GM21528 (cell line): Measurements from ENCODE around the gene WAC.
"Not testable (repeated sequence)": the region's sequence is repeated elsewhere in the genome, so short reads cannot be mapped to it uniquely, and the experiment has no call there.

ENCODE experiments used
- ATAC-seq: cut with Tn5 transposase; IDR thresholded peaks from one replicate; pipeline ENCODE4 v1.9.1; 2021; ENCODE audit warnings: mild to moderate bottlenecking, moderate library complexity; ENCODE audit not compliant: unreplicated experiment, low FRiP score

Gene WAC

DNA sequence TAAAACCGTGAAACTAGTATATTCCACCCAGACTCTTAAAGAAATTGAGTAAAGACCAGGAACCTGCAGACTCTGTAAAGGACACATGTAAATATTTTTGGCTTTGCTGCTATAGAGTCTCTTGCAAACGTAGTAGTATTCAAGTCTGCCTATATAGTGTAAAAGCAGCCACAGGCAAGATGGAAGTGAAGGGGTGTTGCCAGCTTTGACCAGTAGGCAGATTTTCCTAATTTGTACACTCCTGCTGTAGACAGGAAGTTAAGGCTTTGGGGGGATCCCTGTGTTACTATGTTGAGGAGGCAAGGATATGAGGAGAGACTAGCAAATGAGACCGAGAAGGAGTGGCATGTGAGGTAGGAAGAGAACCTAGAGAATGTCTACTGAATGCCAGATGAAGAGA, 27.7 kb downstream of the WAC start:
- ATAC-seq: no peak

- no peak for ATAC-seq
These were observed 28.6 kb downstream of the WAC start for GRCh38 chr10:28561531-28561930.

DNA sequence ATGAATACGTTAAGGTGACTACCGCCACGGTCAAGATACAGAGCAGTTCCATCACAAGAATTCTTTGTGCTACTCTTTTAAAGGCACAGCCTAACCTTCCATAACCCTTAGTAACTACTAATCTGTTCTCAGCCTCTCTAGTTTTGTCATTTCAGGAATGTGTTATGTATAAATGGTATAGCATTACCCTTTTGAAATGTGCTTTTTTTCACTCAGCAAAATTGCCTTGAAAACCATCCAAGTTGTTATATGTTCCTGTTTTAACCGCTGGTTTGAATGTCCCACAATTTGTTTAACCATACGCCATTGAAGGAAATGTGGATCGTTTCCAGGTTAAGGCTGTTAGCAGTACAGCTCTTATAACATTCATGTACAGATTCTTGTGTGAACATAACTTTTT, 32.0 kb downstream of the WAC start:
- ATAC-seq: no peak

DNA sequence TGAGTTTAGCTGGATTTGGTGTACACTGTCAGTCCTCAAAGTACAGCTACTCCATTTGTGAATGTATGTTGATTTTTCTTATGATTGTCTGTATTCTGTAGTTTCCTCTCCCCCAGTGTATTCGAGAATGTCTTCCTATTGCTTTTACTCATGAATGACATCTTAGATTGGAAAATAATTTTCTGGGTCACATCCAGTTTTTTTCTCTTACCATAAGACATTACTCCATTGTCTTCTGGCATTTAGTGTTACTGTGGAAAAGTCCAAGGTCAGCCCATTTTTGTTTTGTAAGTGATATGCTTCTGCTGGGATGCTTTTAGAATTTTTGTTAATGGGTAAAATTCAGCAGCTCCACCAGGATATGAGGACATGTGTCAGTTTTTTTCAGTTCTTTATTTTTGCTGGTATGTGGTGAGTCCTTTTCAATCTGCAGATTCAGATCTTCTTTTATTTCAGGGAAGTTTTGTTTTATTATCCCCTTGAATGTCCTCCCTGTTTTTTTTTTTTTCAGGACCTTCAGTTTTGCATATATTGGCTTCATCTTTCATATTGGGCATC, 33.6 kb downstream of the WAC start:
- ATAC-seq: no peak

GRCh38 chr10:28569506-28570159, 36.7 kb downstream of the WAC start:
- ATAC-seq: no peak

DNA sequence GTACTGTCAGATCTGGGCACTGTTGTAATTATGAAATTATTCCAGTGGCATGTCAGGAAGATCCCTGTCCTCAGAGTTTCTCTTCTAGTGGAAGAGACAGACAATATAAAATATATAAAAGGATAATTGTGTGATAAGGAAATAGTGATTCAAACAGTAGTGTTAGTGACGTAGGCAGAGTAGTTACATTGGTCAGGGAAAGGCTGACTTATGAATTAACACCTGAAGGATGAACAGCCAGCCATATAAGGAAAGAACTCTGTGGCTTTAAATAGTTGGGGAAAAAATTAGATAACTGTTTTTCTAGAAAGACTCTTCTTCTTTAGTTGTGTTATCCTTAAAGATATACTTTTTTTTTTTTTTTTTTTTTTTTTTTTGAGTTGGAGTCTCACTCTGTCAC, 37.7 kb downstream of the WAC start:
- ATAC-seq: no peak

GRCh38 chr10:28571265-28571664, 38.3 kb downstream of the WAC start:
- ATAC-seq: no peak

GRCh38 chr10:28574214-28574613, 41.3 kb downstream of the WAC start:
- ATAC-seq: not testable (repeated sequence)

DNA sequence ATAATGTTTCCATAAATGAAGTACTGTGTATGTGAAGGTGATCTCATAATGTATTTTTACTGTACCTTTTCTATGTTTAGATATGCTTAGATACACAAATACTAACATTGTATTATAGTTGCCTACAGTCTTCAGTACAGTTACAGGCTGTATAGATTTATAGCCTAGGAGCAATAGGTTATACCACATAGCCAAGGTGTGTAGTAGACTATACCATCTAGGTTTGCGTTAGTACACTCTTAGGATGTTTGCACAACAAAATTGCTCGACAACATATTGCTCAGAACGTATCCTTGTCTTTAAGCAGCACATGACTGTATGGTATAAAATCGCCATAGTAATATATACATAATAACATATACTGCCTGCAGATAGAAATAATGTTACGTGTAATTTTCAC, 42.9 kb downstream of the WAC start:
- no peak for ATAC-seq

DNA sequence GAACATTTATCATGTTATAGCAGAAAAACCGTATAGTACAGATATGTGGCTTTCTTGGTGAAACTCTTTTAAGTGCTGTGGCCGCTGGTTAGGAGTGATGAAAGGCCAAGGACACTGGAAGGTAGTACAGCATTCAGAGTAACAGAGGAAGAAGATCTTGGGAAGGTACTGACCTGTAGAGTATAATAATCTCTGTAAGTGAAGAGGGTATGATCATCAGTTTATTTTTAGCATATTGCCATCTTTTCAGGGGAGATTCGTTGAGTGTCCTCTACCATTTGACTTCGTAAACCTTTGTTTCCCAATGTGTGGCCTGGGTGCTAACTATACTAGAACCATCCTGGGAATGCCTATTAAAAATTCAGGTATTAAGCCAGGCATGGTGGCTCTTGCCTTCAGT, 44.6 kb downstream of the WAC start:
- ATAC-seq: no peak

- ATAC-seq: no peak
These were observed 45.5 kb downstream of the WAC start for GRCh38 chr10:28578454-28578853.

- ATAC-seq: no peak
These were observed 47.9 kb downstream of the WAC start for GRCh38 chr10:28580825-28581224.

DNA sequence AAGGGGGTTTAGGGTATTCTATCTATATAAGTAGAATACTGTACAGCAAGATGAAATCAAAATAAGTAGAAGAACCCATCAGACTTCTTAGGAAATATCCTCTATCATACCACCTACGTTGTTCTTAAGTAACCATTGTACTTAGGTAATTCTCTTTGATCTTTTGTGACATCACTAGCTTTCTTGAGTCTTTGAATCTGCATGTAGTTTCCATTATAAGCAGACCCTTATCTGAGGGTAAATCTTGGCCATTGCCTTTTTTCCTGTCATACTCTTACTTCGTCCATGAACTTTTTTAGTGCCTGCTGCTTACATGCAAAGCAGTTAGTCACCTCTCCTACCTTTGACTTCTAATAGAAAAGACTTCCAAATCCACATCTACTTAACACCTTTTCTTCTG, 49.0 kb downstream of the WAC start:
- no peak for ATAC-seq

DNA sequence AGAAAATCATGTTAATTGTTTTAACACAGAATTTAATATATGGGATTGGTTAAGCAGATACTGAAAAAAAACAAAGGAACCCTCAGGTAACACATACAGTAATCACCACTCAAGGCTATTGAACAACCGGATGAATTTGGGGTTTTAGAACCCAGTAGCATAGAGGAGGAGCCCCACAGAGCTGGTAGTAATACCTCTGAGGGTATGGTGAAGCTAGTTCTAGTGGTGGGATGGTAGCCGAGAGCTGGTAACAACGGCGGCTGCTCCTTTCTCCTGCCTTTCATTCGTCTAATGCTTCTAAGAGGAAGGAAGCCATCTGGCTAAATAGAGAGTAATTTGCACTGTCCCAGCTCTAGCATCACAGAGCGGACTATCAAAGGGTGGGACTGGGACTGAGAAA, 52.2 kb downstream of the WAC start:
- no peak for ATAC-seq

- no peak for ATAC-seq
These were observed 53.3 kb downstream of the WAC start for GRCh38 chr10:28586176-28586575.

DNA sequence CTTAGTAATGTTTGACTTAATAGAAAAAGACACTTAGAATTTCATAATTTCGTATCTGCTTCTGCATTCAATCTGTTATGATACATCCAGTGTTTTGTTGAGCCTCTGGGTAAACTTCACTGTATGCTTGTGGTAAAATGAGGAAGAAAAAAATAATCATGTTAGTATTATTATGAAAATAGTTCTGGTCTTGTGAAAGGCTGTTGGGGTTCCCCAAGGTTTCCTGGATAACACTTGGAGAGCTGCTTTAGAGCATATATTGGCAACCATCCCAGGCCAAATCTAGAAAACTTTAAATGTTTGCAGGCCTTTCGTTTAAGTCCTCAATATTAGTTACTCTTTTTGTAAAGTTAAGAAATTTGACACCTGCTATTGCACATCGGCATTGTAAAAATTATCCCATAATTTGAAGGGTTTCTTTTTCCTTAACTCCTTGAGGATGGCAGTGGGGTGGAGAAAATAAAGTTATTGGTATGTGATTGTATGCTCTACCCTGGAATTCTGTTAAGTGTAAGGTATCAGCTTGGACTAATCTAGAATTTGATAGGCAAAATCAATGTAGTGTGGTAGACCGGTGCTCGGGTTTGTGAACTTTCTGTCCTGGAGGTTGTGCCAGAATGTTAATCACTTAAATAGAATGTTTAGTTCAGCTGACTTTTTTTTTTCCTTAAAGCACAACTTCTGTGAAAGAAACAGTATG, 54.5 kb downstream of the WAC start:
- ATAC-seq: no peak

GRCh38 chr10:28587970-28588290, 55.0 kb downstream of the WAC start:
- no peak for ATAC-seq

GRCh38 chr10:28592953-28593352, 60.0 kb downstream of the WAC start:
- ATAC-seq: no peak

GRCh38 chr10:28593811-28594210, 60.9 kb downstream of the WAC start:
- ATAC-seq: no peak

DNA sequence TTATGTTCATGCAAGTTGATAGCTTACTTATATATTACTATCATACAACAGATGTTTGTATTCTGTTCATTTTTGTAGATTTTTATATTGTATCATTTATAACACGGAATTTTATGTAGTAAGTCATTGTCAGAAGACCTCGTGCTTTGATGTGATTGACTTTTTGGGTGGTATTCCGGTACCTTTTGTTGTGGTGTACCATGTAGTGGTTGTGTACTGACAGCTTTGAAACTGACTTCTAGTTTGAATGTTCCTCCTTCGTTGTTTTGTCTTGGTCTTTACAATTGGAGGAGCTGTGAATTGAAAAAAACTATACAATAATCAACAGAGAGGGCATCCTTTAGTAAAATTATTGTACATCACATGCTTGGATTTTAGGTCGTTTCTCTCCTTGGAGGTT, 61.5 kb downstream of the WAC start:
- ATAC-seq: no peak

GRCh38 chr10:28595613-28596012, 62.7 kb downstream of the WAC start:
- ATAC-seq: no peak

- no peak for ATAC-seq
These were observed 67.1 kb downstream of the WAC start for GRCh38 chr10:28600056-28600455.
